Thoracic aorta (tissue), 2 donors: ENCODE data around the gene RPS6KA3. TPM values are rescaled to one million over a fixed set of nuclear protein-coding genes. Genes with fewer than 3 reads are reported as not detected.

Experiments
- ATAC-seq: fragments of 150-250 bp; one replicate; pipeline ENCODE4 v1.8.0; 2017; ENCODE audit warnings: low read depth; ENCODE audit not compliant: insufficient number of reproducible peaks, low FRiP score
- DNase-seq: peaks from one replicate; pipeline ENCODE4 v3.0.0-alpha.2; 2020; ENCODE audit warnings: low spot score
- H3K27ac ChIP-seq, 2 donors: fragments of 200-600 bp; sonication (generic); 1 replicate in 1 of 2; 2 replicates in 1 of 2; pipeline ENCODE4 v1.5.1; 2016; ENCODE audit warnings: mild to moderate bottlenecking in 2 of 2, moderate library complexity in 2 of 2
- H3K27me3 ChIP-seq: fragments of 200-600 bp; sonication (generic); replicated peaks from 2 replicates; pipeline ENCODE4 v1.6.0; 2016; ENCODE audit warnings: mild to moderate bottlenecking; ENCODE audit not compliant: insufficient read depth
- H3K36me3 ChIP-seq: fragments of 200-600 bp; sonication (generic); one replicate; pipeline ENCODE4 v1.5.1; 2016
- H3K4me1 ChIP-seq, 2 donors: fragments of 200-600 bp; sonication (generic); 1 replicate in 1 of 2; 2 replicates in 1 of 2; pipeline versions ENCODE4 v1.5.1 to v1.6.0; 2016; ENCODE audit warnings: low read depth in 2 of 2, mild to moderate bottlenecking in 1 of 2; ENCODE audit not compliant: control insufficient read depth in 1 of 2
- H3K4me3 ChIP-seq: fragments of 200-600 bp; sonication (generic); 2 replicates; pipeline ENCODE4 v1.5.1; 2016; ENCODE audit warnings: mild to moderate bottlenecking
- H3K9me3 ChIP-seq: fragments of 200-600 bp; sonication (generic); 2 replicates; pipeline ENCODE4 v1.5.1; 2016
- CTCF ChIP-seq: fragments of 200-600 bp; sonication (generic); IDR thresholded peaks from one replicate; pipeline ENCODE4 v1.5.1; 2019; ENCODE audit warnings: antibody characterized with exemption
- total RNA-seq, 2 donors: library from RNA; depleted of rRNA; stranded (reverse); fragments of >200 nt; gene quantifications; one replicate each; pipeline versions ENCODE4 v1.1.0 to v1.2.3, GENCODE V29; 2016

The RPS6KA3 gene
- total RNA-seq, 2 donors from 2014 or later, result 24.0 to 64.5 TPM

- no peak for TF ChIP-seq CTCF
- ATAC-seq, result no peak
- no peak for DNase-seq
- Histone ChIP-seq H3K36me3 (peaks cover 3% of the 10 kb centered on the region), H3K27ac (no peak overlapping the region), H3K27me3 (no peaks in the 10 kb centered on the region), H3K4me1 (no peaks in the 10 kb centered on the region), H3K9me3 (no peaks in the 10 kb centered on the region), H3K4me3 (no peak overlapping the region)
Measured at GRCh38 chrX:20151689-20152088, 115.0 kb downstream of the RPS6KA3 start.

- Histone ChIP-seq H3K27ac (no peak overlapping the region), H3K36me3 (peaks cover 3% of the 10 kb centered on the region), H3K4me1 (no peaks in the 10 kb centered on the region), H3K9me3 (no peaks in the 10 kb centered on the region), H3K27me3 (no peaks in the 10 kb centered on the region), H3K4me3 (no peak overlapping the region)
- DNase-seq (no peak), ATAC-seq (no peak)
- TF ChIP-seq CTCF, result no peak
Measured at GRCh38 chrX:20149326-20149725, 117.4 kb downstream of the RPS6KA3 start.

- H3K9me3 ChIP-seq, result no peaks in the 10 kb centered on the region
- H3K4me1 ChIP-seq, result no peaks in the 10 kb centered on the region
- H3K4me3 ChIP-seq, result no peak overlapping the region
- no peak for DNase-seq
- no peak for TF ChIP-seq CTCF
- ATAC-seq, result no peak
- H3K27me3 ChIP-seq, result no peaks in the 10 kb centered on the region
- H3K27ac ChIP-seq, result no peak overlapping the region
- peaks cover under 1% of the 10 kb centered on the region for H3K36me3 ChIP-seq
Measured at GRCh38 chrX:20147561-20147960, 119.1 kb downstream of the RPS6KA3 start.

- Histone ChIP-seq H3K27ac (no peak overlapping the region), H3K27me3 (no peaks in the 10 kb centered on the region), H3K9me3 (no peaks in the 10 kb centered on the region), H3K36me3 (no peaks in the 10 kb centered on the region), H3K4me1 (peaks cover 0 to 10% of the 10 kb centered on the region in 2 donors), H3K4me3 (no peak overlapping the region)
- no peak for TF ChIP-seq CTCF
- ATAC-seq (no peak), DNase-seq (no peak)
Measured at GRCh38 chrX:20144491-20144890, 122.2 kb downstream of the RPS6KA3 start.

- Histone ChIP-seq H3K36me3 (no peaks in the 10 kb centered on the region), H3K9me3 (no peaks in the 10 kb centered on the region), H3K27ac (no peak overlapping the region), H3K27me3 (no peaks in the 10 kb centered on the region), H3K4me1 (peaks cover 0 to 18% of the 10 kb centered on the region in 2 donors), H3K4me3 (no peak overlapping the region)
- DNase-seq (no peak), ATAC-seq (no peak)
- no peak for TF ChIP-seq CTCF
Measured at GRCh38 chrX:20143561-20143960, 123.1 kb downstream of the RPS6KA3 start.
